NCI-H774 (cell line): ENCODE measurements around the gene FAM168B.

ENCODE experiments used
- DNase-seq: peaks from one replicate; lab custom pipeline; 2025; lab: John Stamatoyannopoulos, UW

The FAM168B gene

DNA sequence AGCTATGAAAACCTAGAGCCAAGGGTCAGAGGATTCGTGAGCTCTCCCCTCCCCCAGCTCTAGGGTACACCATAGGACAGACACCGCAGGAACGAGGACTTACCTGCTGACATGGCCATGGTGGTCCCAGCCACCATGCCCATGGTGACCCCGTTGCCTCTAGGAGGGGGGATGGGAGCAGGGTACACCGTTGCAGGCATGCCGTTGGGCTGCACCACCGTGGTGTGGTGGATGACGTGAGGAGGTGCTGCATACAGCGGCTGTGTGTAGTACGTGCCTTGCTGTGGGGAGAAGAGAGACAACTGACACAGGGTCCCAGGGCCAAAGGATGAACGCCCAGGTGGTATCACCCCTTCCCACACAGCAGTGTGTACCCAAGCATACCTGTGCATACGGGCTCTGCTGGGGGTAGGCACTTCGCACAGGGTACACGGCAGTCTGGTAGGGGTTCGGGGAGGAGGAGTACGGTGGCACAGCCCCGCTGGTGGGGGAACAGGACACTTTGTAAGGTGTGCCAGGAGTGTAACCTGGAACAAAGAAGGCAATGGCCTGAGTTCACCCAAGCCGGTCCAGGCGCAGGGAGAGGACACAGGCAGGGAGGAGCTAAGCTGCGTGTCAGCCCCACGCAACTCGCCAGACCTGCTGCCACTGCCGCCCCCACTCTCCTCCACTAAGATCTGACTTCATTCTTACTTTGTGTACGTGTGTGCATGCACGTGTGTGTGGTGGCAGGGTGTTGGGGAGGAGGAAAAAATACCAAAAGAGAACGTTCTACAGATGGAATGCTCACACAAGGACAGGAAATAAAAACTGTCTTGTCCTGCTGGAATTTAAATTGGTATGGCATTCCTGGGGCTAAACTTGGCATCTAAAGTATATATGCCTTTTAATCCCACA, 37.8 kb downstream of the FAM168B start:
- DNase-seq, result no peak

DNA sequence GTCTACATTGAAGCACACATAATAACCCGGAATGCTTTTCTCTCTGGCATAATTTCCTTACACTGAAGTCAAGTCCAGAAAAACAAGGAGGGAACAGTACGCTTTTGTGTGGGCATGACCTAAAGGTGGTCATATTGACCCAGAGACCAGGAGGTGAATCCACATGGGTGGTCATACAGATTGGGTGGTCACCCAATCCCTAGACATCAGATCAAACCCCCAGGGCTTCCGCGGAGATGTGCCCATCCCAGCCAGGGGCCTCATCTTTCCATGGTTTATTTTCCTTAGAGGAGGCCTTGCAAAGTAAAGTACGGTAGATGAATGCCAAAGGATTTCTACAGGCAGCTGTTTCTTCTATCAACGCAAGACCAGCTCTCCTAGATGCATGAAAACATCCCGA, 38.8 kb downstream of the FAM168B start:
- no peak for DNase-seq

GRCh38 chr2:131052741-131053263, 40.5 kb downstream of the FAM168B start:
- no peak for DNase-seq

DNA sequence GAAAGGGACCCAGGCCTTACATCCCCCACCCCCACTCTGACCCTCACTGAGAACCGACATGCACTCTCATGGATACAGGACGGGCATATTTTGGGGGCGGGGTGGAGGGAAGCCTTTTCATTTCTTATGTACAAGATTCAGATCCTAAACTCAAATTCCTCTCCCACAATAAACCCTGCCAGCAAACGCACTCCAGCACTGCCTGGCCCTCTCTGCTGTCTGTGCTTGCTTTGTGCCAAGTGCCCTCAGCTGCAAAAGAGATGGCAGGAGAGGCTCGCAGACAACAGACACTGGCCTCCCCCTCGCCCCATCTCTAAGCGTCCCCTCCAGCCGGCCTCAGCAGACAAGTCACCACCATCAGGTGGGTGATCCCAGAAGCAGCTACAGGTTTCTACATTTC, 42.4 kb downstream of the FAM168B start:
- DNase-seq, result no peak

- no peak for DNase-seq
Observed at GRCh38 chr2:131049150-131049718, 44.0 kb downstream of the FAM168B start.

DNA sequence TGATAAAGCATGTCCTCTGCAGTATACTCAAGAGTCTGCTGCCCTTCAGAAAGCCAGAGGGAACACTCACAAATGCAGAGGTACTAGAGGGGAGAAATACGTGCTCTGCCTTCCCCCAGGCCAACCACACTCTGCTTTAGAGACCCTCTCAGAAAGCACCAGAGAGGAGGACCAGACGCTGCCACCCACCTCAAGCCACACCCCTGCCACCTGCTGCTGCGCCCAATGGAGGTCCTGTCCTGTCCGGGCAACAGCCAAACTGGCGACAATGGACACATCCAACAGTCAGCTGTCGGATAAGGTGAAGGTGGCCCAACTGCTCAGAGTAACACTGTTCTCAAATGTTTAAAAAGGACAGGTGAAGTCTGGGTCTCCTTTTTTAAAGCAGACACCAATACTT, 44.6 kb downstream of the FAM168B start:
- no peak for DNase-seq

GRCh38 chr2:131047920-131048560, 45.2 kb downstream of the FAM168B start:
- no peak for DNase-seq

- DNase-seq, result no peak
Observed at GRCh38 chr2:131046918-131047652, 46.2 kb downstream of the FAM168B start.

DNA sequence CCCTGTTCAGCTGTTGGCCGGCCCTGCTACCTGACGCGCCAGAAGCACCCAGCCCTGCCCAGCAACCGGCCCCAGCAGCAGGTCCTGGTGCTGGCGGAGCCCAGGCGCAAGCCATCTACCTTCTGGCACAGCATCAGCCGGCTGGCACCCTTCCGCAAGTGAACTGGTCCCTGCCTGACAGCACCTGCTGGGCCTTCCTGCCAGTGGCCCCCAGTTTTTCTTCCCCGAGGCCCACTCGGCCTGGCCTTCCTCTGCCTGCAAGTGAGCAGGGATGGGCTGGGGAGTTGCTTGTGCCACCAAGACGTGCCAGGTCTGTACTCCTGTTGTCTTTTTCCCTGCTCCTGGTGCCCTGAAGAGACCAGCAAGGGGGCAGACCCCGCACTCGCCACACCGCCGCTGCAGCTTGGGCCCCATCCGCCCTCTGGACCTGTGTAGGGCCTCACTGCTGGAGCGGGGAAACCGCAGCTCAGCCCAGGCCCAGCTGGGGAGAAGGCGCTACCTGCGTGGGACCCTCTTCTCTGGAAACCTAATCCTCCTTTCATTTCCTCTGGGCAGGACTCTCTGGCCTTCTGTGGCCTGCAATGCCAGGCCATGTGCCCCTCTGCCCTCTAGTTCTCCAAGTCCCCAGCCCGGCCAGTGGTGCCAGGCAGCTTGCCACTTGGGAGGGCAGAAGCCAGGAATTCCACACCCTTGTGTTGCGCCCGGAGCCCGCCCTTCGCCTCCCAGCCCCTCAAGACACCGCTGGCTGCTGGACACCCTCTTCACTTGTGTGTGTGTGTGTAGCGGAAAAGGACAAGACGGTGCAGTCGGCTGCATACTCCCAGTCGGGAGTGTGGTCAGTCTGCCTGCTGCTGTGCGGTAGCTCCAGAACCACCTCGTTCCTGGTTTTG, 47.0 kb downstream of the FAM168B start:
- DNase-seq, result no peak

- DNase-seq, result no peak
Observed at GRCh38 chr2:131045286-131046027, 47.8 kb downstream of the FAM168B start.

GRCh38 chr2:131044757-131045150, 48.5 kb downstream of the FAM168B start:
- DNase-seq, result no peak

DNA sequence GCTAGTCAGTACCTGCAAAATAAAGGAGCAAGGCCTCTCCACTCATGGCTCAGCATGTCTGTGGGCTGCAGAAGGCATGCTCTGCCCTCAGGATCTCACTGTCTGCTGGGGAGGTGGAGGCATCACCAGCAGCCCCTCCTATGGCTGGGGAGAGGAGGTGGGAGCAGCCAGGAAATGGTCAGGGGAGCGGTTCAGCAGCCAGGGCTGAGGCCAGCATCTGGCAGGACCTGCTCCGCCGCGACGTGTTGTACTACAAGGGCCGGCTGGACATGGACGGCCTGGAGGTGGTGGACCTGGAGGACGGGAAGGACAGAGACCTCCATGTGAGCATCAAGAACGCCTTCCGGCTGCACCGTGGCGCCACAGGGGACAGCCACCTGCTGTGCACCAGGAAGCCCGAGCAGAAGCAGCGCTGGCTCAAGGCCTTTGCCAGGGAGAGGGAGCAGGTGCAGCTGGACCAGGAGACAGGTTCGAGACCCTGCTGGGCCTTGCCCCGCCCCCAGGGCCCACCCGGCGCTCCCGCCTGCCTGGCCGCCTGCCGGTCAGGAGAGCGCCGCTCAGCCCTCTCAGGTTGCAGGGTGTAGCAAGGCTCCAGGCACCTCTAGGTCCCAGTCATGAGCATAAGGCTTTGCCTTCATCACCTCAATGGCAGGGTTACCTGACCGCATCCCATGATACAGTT, 49.0 kb downstream of the FAM168B start:
- DNase-seq, result no peak

GRCh38 chr2:131043199-131044074, 49.8 kb downstream of the FAM168B start:
- DNase-seq, result no peak

- DNase-seq, result no peak
Observed at GRCh38 chr2:131042148-131042775, 51.0 kb downstream of the FAM168B start.

DNA sequence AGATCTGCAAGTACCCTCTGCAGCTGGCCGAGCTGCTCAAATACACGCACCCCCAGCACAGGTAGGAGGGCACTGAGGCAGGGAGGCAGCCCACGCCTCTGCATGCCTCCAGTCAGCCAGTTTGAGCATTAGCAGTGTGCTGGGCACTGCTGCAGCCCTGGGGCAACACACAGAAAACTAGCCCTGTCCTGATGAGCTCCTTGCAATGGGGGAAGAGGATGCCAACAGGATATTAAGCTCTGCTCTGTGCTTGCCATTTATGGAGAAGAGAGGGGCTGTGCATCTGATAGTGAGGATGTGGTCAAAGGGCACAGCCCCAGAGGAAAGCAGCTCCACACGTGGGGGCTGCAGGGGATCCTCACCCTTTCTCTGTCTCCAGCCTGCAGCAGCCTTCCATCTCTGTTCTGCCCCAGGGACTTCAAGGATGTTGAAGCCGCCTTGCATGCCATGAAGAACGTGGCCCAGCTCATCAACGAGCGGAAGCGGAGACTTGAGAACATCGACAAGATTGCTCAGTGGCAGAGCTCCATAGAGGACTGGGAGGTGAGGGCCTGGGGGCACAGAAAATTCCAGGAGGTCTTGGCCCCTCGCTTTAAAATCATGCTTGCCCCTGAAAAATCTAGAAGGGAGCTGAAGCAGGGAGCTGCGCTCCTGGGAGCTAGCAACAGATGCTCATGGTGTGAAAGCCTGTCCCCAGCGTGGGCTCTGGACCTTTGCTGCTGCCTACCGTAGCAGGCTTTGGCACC, 51.7 kb downstream of the FAM168B start:
- no peak for DNase-seq

- DNase-seq, result no peak
Observed at GRCh38 chr2:131040661-131041401, 52.4 kb downstream of the FAM168B start.
